AG09319 (cell line): ENCODE results near the gene MCF2L2.

Experiments used
- DNase-seq: peaks from one replicate; pipeline ENCODE4 v3.0.0-alpha.2; 2010; ENCODE audit warnings: low read depth; ENCODE audit errors: extremely low read depth
- CTCF ChIP-seq: IDR thresholded peaks from 2 replicates; pipeline ENCODE4 v1.5.1; 2011; ENCODE audit warnings: low read depth, mild to moderate bottlenecking, inconsistent platforms, low read length, moderate library complexity

The MCF2L2 gene

DNA sequence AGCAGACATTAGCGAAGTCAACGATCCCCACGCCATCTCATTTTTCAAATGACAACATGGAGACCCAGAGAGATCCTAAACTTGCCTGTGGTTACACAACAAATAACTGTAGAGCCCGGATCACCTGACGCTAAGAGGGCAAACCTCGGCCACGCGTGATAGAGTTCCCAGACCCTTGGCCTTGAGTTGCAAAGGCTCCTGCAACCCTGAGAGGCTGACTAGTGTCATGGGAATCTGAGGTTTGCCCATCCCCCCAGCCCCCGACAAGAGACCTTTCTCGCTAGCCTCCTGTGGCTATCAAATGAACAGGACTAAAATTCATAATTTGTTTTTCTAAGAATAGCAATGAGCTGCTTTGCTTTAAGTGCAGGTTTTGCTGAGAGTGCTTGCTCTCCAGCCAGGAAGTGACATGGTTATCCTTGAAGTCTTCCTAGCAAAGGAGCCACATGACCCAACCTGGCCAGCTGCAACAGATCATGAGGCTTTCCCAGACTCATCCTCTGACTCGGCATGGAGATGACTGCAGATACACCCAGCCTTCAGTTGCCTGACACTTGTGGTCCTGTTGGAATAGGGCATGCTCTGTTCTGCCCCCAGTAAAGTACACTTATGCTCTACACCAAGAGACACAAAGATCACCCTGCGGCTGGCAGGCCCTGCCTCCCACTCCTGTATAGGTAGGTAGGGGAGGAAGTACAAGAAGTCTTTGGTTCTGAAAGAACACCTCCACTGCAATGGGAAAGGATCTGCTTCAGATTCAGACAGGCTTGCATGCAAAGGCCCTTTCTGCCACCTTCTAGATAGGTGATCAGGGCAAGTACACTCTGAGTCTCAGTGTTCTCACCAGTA lies 36.0 kb downstream of the MCF2L2 start:
- no peak for TF ChIP-seq CTCF
- DNase-seq, result no peak

DNA sequence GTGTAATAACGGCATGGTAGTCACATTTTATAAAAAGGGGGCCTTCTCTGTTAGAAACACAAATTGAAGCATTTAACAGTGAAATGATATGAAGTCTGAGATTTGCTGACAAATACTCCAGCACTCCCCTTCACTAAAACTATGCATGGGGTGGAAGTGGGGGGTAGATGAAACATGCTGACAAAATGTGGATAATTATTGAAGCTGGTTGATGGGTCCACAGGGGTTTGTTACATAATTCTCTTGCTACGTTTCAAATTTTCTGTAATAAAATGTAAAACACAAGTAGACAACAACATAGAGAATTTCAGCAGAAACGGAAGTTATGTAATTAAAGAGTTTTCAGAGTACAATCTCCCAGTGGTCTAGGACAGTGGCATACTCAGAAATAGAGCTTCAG lies 37.0 kb downstream of the MCF2L2 start:
- TF ChIP-seq CTCF, result no peak
- DNase-seq, result no peak

DNA sequence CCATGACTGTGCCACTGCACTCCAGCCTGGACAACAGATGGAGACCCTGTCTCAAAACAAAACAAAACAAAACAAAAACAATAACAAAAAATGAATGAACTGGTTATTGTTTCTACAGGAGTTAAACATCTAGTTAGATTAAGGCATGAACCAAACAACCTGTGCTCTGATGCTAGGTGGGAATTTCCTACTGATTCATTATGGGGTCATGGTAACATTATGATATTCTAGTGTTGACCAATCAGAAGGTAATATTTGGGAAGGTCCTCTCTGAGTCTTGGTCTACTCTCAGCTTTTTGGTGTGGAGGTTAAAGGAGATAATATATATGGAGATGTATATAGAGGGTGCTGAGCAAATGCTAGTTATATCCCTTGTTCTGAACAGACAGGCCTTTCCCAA lies 37.6 kb downstream of the MCF2L2 start:
- DNase-seq, result no peak
- TF ChIP-seq CTCF, result no peak

DNA sequence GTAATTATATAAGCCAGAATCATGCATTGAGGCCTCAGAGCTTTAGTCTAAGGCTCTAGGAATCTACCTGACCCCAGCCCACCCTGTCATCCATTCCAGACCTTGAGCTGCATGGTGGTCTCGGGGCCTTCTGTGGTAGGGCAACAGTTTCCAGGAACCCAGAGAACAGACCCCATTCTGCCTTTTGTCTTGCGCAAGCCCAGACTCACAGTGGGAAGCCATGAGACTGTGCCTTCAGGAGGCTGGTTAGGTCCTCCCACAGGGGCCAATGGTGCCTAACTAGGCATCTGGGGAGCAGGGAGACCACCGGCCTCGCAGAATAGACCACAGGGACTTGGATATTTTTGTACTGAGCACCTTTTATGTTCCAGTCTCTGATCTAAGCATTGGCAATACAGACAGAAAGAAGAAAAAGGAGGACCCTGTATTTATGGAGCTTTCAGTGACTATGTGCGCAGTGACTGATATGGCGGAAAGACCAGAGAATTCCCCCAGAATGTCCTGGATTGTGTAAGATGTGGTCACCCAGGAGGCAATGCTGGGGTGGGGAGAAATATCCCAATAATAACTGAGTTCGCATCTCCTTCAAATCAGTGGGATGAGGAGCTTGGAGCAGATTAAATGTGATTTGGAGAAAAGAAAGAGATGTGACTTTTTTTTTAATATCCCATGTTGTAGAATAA lies 40.1 kb downstream of the MCF2L2 start:
- no peak for TF ChIP-seq CTCF

GRCh38 chr3:183387797-183388196 lies 40.6 kb downstream of the MCF2L2 start:
- TF ChIP-seq CTCF, result no peak
- DNase-seq, result no peak

More for the DNA sequence above, 40.1 kb downstream of the MCF2L2 start:
- DNase-seq, result no peak

GRCh38 chr3:183386651-183387050 lies 41.8 kb downstream of the MCF2L2 start:
- TF ChIP-seq CTCF, result no peak
- no peak for DNase-seq
